PC-3 (cell line): Measurements from ENCODE around the gene DNAJB11. TPM values are rescaled to one million over a fixed set of nuclear protein-coding genes. Genes with fewer than 3 reads are reported as not detected.
A peak's percentile ranks its signal among the peaks of the same experiment; 100 is the strongest.
"Not testable (repeated sequence)": the region's sequence is repeated elsewhere in the genome, so short reads cannot be mapped to it uniquely, and the experiment has no call there.

Experiments
- ATAC-seq: fragments of 200-7000 bp; cut with Tn5 transposase; 2 replicates; pipeline ENCODE4 v1.9.1; 2020; ENCODE audit warnings: mild to moderate bottlenecking, moderate library complexity
- BruUV-seq: library from RNA; stranded (reverse); fragments of 400-500 nt; replicated peaks from 2 replicates; lab custom pipeline; 2021; lab: Mats Ljungman, UMichigan
- CTCF ChIA-PET: fragments of 300-600 bp; sonication (Branson Sonifier 250); formaldehyde crosslinking; loops from one replicate; lab custom pipeline; 2022; ENCODE audit warnings: antibody characterized with exemption; lab: Charles Lee
- POLR2A ChIA-PET: fragments of 300-600 bp; sonication (Branson Sonifier 250); formaldehyde crosslinking; loops from one replicate; lab custom pipeline; 2022; ENCODE audit warnings: antibody characterized with exemption; ENCODE audit not compliant: unreplicated experiment; lab: Charles Lee
- DNase-seq: peaks from one replicate; pipeline ENCODE4 v3.0.0-alpha.2; 2015
- H2AFZ ChIP-seq: fragments of 300-600 bp; sonication (generic); 2 replicates; pipeline ENCODE4 v1.6.0; 2016; ENCODE audit warnings: antibody characterized with exemption, low read length
- H3F3A ChIP-seq: fragments of 300-600 bp; sonication (generic); one replicate; pipeline ENCODE4 v1.6.0; 2017; ENCODE audit warnings: antibody characterized with exemption, low read length, control low read depth, mild to moderate bottlenecking; ENCODE audit not compliant: unreplicated experiment
- H3K27ac ChIP-seq: fragments of 300-600 bp; sonication (generic); 2 replicates; pipeline ENCODE4 v1.5.1; 2016; ENCODE audit warnings: mild to moderate bottlenecking, low read length
- H3K27me3 ChIP-seq: fragments of 300-600 bp; sonication (generic); 2 replicates; pipeline ENCODE4 v1.6.1; 2016; ENCODE audit warnings: low read length, mixed read lengths
- H3K36me3 ChIP-seq: fragments of 300-600 bp; sonication (generic); 2 replicates; pipeline ENCODE4 v1.6.1; 2016; ENCODE audit warnings: low read depth, mixed run types, low read length, mixed read lengths
- H3K4me1 ChIP-seq: fragments of 300-600 bp; sonication (generic); 2 replicates; pipeline ENCODE4 v1.5.1; 2016; ENCODE audit warnings: low read length; ENCODE audit not compliant: insufficient read depth
- H3K4me2 ChIP-seq: fragments of 300-600 bp; sonication (generic); 2 replicates; pipeline ENCODE4 v1.6.0; 2016; ENCODE audit warnings: low read length
- H3K4me3 ChIP-seq: fragments of 300-600 bp; sonication (generic); 2 replicates; pipeline ENCODE4 v1.5.1; 2016; ENCODE audit warnings: mild to moderate bottlenecking, low read length, mixed read lengths
- H3K79me2 ChIP-seq: fragments of 300-600 bp; sonication (generic); 2 replicates; pipeline ENCODE4 v1.6.1; 2017; ENCODE audit warnings: low read length, mixed read lengths
- H3K9ac ChIP-seq: fragments of 300-600 bp; sonication (generic); 2 replicates; pipeline ENCODE4 v1.6.0; 2016; ENCODE audit warnings: mild to moderate bottlenecking, low read length
- H3K9me2 ChIP-seq: fragments of 300-600 bp; sonication (generic); replicated peaks from 2 replicates; pipeline ENCODE4 v1.6.1; 2016; ENCODE audit warnings: mixed run types, low read length, mixed read lengths
- H3K9me3 ChIP-seq: fragments of 300-600 bp; sonication (generic); 2 replicates; pipeline ENCODE4 v1.6.1; 2016; ENCODE audit warnings: low read length, mixed read lengths
- H4K20me1 ChIP-seq: fragments of 300-600 bp; sonication (generic); 2 replicates; pipeline ENCODE4 v1.6.1; 2016; ENCODE audit warnings: low read length, mixed read lengths
- CTCF ChIP-seq: fragments of 300-600 bp; sonication (generic); conservative IDR thresholded peaks from 2 replicates; pipeline ENCODE4 v1.5.1; 2017; ENCODE audit warnings: antibody characterized with exemption, low read depth, mild to moderate bottlenecking, low read length
- EZH2 ChIP-seq: fragments of 300-600 bp; sonication (generic); IDR thresholded peaks from one replicate; pipeline ENCODE4 v1.6.1; 2017; ENCODE audit warnings: antibody characterized with exemption, mild to moderate bottlenecking, low read length; ENCODE audit not compliant: unreplicated experiment
- EZH2phosphoT487 ChIP-seq: fragments of 300-600 bp; sonication (generic); IDR thresholded peaks from 2 replicates; pipeline ENCODE4 v1.6.1; 2018; ENCODE audit warnings: mild to moderate bottlenecking, antibody characterized with exemption, low read length, borderline replicate concordance
- intact Hi-C: fragments of 100-400 bp; cut with micrococcal nuclease; formaldehyde crosslinking; loops from 2 replicates; pipeline ENCODE4 v1.9.0; 2023
- total RNA-seq: library from RNA; depleted of rRNA; stranded (reverse); fragments of >200 nt; gene quantifications from 2 replicates; pipeline ENCODE4 v1.2.3, GENCODE V29; 2014

The DNAJB11 gene
- total RNA-seq, 1 experiment from 2014 or later: 117 TPM

- no peak for TF ChIP-seq EZH2phosphoT487
- peak; percentile 14; the same call in 1 of the 2 replicates for TF ChIP-seq CTCF
- TF ChIP-seq EZH2: no peak
- no TSS peak for BruUV-seq
- DNase-seq (peak; percentile 14), ATAC-seq (no peak)
- no peaks in the 10 kb centered on the region for H4K20me1 ChIP-seq
- H3K9me3 ChIP-seq: no peaks in the 10 kb centered on the region
- H3K27ac ChIP-seq: no peak overlapping the region
- no peaks in the 10 kb centered on the region for H3K79me2 ChIP-seq
- H3K4me3 ChIP-seq: no peak overlapping the region
- CTCF ChIA-PET: no interaction called here
- H3K4me1 ChIP-seq: no peaks in the 10 kb centered on the region
- H2AFZ ChIP-seq: no peak overlapping the region
- POLR2A ChIA-PET: no interaction called here
- no peaks in the 10 kb centered on the region for H3K36me3 ChIP-seq
- no peak overlapping the region for H3K4me2 ChIP-seq
- H3K9ac ChIP-seq: no peak overlapping the region
- intact Hi-C loops: no loop called here
- no peaks in the 10 kb centered on the region for H3F3A ChIP-seq
- no peaks in the 10 kb centered on the region for H3K9me2 ChIP-seq
- H3K27me3 ChIP-seq: no peaks in the 10 kb centered on the region; the same call in none of the 2 replicates
Observed at GRCh38 chr3:186529201-186529999, 41.1 kb upstream of the DNAJB11 start.

- ChIA-PET CTCF (no interaction called here), POLR2A (no interaction called here)
- intact Hi-C loops: no loop called here
- Histone ChIP-seq H3K4me1 (no peaks in the 10 kb centered on the region), H3K36me3 (no peaks in the 10 kb centered on the region), H3K9me2 (no peaks in the 10 kb centered on the region), H3K9me3 (no peaks in the 10 kb centered on the region), H3K4me2 (no peak overlapping the region), H3K9ac (no peak overlapping the region), H3K27me3 (no peaks in the 10 kb centered on the region; the same call in 1 of the 2 replicates), H2AFZ (no peak overlapping the region), H3K79me2 (no peaks in the 10 kb centered on the region), H3K27ac (no peak overlapping the region), H3F3A (no peaks in the 10 kb centered on the region), H4K20me1 (no peaks in the 10 kb centered on the region), H3K4me3 (no peak overlapping the region)
- BruUV-seq: no TSS peak
- ATAC-seq (no peak), DNase-seq (no peak)
- TF ChIP-seq EZH2: no peak
- TF ChIP-seq CTCF: no peak
- TF ChIP-seq EZH2phosphoT487: no peak
Observed at GRCh38 chr3:186530415-186530814, 40.1 kb upstream of the DNAJB11 start.

- H3K9me3 ChIP-seq, intact Hi-C loops, H2AFZ ChIP-seq, ATAC-seq, H3K4me2 ChIP-seq, H3K9me2 ChIP-seq, H3K27ac ChIP-seq, DNase-seq, H3K36me3 ChIP-seq, H3K9ac ChIP-seq, H3K27me3 ChIP-seq, H3F3A ChIP-seq, H3K79me2 ChIP-seq, H4K20me1 ChIP-seq, BruUV-seq, H3K4me3 ChIP-seq, POLR2A ChIA-PET, H3K4me1 ChIP-seq, CTCF ChIA-PET: not testable (repeated sequence)
Observed at GRCh38 chr3:186531694-186532093, 38.8 kb upstream of the DNAJB11 start.
